CD4-positive, alpha-beta T cell treated with Interleukin-4 for 1 hour (primary cell): ENCODE measurements around the gene GSTA1.
"Not testable (repeated sequence)": the region's sequence is repeated elsewhere in the genome, so short reads cannot be mapped to it uniquely, and the experiment has no call there.

Source experiments
- DNase-seq, 2 donors: peaks; one replicate each; pipeline ENCODE4 v3.0.0-alpha.2; 2020 to 2022

GSTA1 gene

DNA sequence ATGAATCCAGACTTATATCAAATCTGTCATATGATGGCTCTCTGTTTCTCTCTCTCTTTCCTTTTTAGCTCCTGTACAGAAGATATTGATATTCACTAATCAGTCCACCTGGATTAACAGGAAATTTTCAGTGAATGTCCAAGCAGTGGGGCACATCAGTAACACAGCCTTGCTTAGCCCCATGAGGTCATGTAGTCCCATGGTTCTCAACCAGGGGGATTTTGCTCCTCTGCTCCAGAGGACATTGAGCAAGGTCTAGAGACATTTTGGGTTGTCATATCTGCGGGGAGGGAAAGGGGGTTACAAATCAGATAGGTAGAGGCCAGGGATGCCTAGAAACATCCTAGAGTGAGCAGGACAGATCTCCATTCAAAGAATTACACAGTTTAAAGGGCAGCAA lies 810 bp downstream of the GSTA1 start:
- no peak for DNase-seq

DNA sequence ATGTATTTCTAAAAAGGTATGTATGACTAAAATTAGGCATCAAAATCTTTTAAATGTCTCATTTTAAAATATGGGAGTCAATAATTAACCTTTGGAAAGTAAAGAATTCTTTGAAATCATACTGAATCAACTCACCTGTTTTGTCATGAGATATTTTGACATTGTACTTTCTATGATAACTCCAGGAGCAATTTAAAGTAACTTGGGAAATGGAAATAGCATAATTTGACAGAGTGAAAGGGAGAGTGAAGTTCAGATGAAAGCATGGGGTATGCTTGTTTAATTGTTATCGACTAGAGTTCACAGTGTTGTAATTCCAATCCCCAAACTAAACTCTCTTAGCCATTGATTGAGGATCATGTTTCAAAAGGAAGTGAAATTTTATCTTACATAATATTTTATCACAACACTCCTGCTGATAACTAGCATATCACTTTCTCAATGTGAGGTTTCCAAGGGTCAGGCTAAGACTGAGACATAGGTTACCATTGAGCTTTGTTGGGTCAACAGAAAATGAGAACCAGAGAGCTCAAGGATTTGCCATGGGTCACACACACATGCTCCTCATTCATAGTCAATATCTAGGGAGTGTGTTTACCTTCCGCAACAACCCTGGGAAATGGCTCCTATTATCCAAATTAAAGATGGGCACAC lies 2.3 kb downstream of the GSTA1 start:
- no peak for DNase-seq

DNA sequence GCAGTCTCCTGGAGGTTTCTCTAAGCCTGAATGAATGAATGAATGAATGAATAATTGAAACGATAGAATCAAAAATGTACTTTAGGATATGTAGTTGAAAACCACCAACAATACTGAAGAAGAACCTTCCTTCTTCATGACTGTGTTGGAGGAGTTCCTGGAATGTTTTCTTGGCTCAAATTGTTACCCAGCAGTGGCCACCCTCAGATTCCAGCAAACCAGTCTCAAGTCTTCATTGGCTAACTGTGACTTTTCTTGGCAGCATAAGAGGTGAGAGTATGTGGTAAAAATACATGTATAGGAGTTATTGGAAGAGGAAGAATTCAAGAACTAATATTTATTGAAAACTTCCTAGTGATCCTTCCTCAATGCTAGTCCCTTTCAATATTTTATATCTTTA lies 4.3 kb downstream of the GSTA1 start:
- DNase-seq, result not testable (repeated sequence)

DNA sequence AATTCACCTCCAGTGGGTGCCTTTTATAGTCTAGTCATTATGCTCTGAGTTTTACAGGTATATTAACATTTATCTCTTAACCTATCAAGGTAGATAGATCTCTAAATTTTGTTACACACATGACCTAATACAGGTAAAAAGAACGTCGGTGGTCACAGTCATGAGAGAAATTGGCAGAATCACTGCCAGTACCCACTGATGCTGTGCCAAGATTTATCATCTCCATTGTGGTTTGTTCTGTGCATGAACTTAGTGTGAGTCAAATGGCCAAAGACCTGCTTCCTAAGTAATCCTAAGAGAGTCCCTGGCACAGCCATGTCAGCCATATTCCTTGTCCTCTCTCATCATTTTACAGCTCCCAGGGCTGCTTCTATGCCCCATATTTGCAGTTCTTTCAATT lies 9.2 kb downstream of the GSTA1 start:
- not testable (repeated sequence) for DNase-seq

DNA sequence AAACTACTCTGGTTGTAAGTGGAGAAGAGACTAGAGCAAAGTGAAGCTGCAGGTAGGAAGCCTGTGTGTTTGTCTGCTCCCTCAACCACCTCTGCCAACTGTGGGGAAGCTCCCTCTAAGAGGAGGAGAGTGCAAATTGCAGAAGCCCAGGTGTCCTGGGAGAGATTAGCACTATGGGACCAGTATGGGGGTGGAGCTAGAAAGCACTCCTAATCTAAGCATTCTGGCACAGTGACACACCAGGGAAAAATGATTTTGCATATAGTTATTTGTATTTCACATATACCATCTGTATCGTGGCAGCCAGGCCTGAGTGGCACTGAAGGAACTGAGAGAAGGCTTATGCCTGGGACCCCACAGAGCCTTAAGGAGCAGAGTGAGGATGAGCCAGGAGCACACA lies 12.8 kb downstream of the GSTA1 start:
- no peak for DNase-seq

DNA sequence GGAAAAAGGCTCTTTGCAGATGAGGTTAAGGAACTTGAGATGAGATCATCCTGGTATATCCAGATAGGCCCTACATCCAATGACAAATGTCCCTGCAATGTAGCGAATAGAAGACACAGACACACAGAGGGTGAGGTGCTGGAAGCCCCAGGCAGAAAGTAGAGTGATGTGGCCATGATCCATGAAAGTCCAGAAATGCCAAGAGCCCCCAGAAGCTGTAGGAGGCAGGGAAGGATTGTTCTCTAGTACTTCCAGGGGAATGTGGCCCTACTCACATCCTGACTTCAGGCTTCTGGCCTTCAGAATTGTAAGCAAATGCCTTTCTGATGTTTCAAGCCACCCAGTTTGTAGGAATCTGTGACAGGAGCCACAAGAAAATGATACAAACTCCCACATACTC lies 14.0 kb downstream of the GSTA1 start:
- not testable (repeated sequence) for DNase-seq

DNA sequence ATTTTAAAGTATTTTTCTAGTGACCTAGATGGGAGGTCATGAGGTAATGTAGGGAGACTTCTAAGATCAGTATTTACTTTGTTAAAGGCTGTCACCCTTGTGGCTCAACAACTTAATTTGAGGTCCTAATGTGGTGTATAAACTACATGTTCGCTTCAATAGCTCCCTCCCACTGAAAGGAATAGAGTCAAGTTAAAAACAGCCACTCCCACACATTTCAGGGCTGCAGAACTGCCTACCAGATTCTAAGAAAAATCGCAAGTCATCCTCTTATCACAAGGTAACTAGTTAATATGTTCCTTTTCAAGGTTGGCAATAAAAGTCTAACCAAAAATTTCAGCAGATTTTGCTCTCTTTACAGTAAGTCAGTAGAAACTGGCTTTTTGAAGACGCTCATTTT lies 15.1 kb downstream of the GSTA1 start:
- DNase-seq, result no peak

DNA sequence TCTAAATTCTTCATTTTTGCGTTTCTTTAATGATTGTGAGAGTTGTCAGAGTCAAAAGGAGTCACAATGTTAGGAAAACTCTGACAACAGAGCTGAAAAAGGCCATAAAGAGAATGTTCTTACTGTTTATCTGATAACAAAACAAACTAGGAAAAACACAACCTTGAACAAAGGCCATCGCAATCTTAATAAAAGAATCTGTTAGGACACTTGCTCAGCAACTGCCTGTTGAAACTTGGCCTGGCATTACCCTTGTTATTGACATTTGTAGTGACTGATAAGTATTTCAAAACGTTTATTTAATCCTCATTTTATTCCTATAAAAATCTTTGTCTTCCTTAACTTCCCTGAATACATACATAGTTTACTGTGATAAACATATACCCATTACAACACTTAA lies 15.7 kb downstream of the GSTA1 start:
- no peak for DNase-seq

DNA sequence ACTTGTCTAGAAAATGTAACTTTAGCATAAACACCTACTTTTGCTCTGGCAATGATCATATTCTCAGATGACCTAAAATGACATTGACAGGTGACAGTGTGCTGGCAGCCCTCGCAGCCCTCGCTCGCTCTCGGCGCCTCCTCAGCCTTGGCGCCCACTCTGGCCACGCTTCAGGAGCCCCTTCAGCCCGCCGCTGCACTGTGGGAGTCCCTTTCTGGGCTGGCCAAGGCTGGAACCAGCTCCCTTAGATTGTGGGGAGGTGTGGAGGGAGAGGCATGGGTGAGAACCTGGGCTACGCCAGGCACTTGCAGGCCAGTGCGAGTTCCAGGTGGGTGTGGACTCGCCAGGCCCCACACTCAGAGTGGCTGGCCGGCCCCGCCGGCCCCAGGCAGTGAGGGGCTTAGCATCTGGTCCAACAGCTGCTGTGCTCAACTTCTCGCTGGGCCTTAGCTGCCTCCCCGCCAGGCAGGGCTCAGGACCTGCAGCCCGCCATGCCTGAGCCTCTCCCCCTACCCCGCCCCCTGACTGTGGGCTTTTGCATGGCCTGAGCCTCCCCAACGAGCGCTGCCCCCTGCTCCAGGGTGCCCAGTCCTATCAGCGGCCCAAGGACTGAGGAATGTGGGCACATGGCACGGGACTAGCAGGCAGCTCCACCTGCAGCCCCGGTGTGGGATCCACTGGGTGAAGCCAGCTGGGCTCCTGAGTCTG lies 17.2 kb downstream of the GSTA1 start:
- DNase-seq, result no peak

DNA sequence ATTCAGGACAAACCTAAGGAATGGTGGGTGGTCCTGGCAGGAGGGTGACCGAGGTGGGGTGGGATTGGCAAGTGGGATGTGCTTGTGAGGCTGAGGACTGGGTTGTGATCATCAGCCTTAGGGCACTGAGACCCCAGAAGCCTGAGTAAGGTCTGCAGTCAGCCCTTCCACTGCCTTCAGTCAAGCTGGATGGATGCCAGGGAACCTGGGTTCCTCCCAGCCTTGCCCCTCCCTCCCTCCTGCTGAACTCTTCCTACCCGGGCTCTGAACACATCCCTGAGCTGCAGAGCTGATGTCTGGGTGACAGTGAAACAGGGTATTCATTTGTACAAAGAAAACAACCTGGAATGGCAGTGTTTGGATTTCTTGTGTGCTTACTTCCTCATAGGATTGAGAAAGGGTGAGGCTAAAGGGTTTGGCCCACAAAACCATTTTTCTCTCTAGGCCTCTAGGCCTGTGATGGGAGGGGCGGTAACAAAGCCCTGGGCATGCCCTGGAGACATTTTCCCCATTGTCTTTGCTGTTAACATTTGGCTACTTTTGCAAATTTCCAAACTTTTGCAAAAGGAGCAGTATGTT lies 20.8 kb downstream of the GSTA1 start:
- not testable (repeated sequence) for DNase-seq

DNA sequence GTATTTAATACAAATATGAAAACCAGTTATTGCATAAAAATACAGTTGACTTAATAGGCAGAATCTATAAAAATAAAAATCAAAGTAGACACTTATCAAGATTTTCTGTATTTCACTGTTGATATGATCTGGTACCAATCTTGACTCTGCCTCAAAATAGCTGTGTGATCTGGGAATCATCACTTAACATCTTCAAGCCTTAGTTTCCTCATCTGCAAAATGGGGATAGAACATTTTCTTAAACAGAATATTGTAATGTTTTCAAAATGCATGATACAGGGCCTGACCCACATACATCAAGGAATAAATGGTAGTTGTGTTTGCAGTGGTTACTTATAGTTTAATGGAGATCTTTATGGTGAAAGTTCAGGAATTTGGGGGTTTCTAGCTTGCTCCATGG lies 21.4 kb downstream of the GSTA1 start:
- DNase-seq, result not testable (repeated sequence)

DNA sequence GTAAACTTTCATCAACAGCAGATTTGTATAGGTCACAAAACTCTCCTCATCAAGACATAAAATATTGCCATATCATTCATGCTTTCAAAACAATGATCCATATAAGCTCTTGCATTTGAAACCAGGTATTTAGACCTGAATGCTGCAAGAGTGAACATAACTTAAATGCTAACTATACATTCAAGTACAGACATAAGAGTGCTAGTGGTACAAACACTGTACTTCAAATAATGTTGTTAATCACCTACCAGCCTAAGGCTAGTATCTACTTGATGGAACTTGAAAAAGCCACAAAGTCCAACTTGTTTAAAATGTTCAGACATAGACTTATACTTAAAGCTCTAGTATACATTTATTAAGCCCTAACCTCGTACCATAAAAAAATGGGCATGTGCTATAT lies 24.4 kb downstream of the GSTA1 start:
- no peak for DNase-seq

DNA sequence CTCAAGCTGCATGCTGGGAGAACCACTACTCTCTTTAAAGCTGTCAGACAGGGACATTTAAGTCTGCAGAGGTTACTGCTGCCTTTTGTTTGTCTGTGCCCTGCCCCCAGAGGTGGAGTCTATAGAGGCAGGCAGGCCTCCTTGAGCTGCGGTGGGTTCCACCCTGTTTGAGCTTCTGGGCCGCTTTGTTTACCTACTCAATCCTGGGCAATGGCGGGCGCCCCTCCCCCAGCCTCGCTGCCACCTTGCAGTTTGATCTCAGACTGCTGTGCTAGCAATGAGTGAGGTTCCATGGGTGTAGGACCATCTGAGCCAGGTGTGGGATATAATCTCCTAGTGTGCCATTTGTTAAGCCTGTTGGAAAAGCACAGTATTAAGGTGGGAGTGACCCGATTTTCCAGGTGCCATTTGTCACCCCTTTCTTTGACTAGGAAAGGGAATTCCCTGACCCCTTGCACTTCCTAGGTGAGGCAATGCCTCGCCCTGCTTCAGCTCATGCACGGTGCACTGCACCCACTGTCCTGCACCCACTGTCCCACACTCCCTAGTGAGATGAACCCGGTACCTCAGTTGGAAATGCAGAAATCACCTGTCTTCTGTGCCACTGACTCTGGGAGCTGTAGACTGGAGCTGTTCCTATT lies 26.8 kb downstream of the GSTA1 start:
- not testable (repeated sequence) for DNase-seq

DNA sequence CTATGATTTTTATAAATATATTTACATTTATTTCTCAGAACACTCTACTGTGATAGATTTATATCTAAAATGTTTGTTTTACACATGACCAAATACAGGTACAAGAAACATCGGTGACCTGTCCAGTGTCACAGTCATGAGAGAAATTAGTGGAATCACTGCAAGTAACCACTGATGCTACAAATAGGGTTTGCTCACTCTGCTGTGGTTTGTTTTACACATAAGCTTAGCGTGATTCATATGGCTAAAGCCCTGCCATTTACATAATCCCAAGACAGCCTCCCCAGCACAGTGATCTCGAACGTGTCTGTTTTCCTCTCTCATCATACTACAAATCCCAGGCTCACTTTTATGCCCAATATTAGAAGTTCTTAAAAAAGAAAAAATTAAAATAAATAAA lies 34.2 kb downstream of the GSTA1 start:
- DNase-seq, result not testable (repeated sequence)

DNA sequence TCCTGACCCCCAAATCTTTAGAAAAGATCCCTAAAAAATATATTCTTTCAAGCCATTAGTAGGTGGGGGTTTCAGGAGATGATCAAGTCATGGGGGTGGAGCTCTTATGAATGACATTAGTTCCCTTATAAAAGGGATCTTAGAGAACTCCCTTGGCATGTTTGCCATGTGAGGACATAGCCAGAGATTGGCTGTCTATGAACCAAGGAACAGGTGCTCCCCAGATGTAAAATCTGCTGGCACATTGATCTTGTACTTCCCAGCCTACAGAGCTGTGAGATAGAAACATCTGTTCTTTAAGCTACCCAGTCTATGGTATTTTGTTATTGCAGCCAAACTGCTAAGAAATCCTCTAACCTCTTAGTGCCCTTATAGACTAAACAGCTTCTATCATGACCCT lies 36.0 kb downstream of the GSTA1 start:
- DNase-seq, result not testable (repeated sequence)

DNA sequence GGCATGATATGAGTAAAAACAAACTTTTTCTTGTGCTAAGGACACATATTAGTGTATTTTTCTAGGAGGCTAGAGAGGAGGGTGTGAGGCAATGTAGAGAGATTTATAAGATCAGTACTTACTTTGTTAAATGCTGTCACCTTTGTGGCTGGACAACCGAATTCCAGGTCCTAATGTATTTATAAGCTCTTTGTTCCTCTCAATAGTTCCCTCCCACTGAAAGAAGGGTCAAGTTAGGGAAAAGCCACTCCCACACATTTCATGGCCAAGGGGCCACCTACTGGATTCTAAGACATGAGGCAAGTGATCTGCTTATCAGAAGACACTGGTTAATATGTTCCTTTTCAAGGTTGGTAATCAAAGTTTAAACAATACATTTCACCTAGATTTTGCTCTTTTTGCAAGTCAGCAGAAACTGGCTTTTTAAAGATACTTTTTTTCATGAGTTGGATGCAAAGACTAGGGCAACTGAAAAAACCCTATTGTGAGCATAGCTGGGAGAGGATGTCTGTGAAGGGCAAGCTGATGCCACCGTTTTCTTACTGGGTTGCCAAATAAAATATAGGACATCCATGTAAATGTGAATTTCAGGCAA lies 40.2 kb downstream of the GSTA1 start, which contains the start of gene GSTA2:
TSS of gene GSTA2 (minus strand) at position 154 of the 595 bp plus-strand sequence. CDS start 5,528 bp downstream, outside the sequence.
- DNase-seq, result not testable (repeated sequence)

DNA sequence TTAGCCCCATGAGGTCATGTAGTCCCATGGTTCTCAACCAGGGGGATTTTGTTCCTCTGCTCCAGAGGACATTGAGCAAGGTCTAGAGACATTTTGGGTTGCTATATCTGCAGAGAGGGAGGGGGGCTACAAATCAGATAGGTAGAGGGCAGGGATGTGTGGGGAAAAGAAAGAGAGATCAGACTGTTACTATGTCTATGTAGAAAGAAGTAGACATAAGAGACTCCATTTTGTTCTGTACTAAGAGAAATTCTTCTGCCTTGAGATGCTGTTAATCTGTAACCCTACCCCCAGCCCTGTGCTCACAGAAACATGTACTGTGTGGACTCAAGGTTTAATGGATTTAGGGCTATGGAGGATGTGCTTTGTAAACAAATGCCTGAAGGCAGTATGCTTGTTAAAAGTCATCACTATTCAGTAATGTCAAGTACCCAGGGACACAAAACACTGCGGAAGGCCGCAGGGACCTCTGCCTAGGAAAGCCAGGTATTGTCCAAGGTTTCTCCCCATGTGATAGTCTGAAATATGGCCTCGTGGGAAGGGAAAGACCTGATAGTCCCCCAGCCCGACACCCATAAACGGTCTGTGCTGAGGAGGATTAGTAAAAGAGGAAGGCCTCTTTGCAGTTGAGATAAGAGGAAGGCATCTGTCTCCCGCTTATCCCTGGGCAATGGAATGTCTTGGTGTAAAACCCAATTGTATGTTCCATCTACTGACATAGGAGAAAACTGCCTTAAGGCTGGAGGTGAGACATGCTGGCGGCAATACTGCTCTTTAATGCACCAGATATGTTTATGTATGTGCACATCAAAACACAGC lies 41.7 kb downstream of the GSTA1 start:
- DNase-seq, result not testable (repeated sequence)

DNA sequence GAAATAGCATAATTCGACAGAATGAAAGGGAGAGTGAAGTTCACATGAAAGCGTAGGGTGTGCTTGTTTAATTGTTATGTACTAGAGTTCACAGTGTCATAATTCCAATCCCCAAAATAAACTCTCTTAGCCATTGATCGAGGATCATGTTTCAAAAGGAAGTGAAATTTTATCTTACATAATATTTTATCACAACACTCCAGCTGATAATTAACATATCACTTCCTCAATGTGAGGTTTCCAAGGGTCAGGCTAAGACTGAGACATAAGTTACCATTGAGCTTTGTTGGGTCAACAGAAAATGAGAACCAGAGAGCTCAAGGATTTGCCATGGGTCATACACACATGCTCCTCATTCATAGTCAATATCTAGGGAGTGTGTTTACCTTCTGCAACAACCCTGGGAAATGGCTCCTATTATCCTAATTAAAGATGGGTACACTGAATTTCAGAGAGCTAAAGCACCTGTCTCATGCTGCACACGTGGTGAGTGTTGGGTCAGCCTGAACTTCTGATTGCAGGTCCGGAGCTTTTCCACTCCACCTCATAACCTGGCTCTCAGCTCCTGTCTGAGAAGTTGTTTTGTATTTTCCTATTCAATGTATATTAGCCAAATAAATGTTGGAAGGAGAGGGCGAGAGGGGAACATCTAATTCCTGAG lies 43.4 kb downstream of the GSTA1 start:
- no peak for DNase-seq

DNA sequence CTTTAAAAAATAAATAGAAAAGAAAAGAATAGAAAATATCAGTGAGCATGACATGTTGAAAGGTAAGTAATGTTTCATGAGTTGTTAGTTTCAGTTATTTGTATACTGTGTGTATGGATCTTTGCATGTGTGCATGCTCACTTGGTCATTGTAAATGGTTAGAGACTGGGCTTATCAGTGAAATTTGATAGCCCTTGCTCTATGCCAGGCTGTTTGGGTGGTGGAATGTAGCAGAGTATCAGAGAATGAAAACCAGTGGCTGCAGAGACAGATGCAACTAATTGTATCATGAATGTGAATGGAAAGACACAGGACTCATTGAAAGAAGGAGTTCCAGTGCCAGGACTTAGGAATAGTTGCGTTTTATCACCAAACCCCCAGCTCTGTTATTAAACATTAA lies 44.5 kb downstream of the GSTA1 start:
- no peak for DNase-seq

DNA sequence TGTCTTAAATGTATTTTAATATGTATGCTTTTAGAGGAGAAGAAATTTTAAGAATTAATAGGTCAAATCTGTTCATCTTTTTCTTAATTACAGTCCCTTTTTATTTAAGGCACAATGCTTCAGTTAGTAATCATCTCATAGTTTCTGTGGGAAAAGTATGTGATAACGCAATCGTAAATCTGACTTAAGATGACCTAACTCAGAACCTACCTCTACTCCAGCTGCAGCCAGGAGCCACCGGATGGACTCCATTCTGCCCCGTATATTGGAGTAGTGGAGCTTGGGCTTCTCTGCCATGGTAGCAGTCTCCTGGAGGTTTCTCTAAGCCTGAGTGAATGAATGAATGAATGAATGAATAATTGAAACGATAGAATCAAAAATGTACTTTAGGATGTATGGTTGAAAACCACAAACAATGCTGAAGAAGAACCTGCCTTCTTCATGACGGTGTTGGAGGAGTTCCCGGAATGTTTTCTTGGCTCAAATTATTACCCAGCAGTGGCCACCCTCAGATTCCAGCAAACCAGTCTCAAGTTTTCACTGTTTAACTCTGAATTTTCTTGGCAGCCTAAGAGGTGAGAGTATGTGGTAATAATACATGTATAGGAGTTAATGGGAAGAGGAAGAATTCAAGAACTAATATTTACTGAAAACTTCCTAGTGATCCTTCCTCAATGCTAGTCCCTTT lies 45.8 kb downstream of the GSTA1 start:
- not testable (repeated sequence) for DNase-seq

DNA sequence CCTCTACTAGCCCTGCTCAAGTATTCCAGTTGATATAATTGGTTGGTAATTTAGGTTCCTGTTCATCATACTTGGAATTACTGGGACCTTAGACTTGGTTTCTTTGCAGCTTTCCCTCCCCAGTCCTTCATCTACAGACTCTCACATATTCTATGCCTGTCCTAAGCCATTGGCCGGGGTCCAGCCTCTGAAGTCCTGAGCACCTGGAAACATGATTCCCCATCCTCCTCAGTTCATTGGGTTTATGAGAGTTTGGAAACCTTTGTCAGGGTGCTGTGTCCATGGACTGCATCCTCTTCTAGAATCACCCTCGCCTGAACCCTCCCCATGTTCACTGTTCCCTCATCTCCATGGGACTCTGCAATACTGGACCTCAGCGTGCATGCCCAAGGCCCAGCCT lies 49.2 kb downstream of the GSTA1 start:
- no peak for DNase-seq
